Measurements from ENCODE around the gene FOXP3.

- TF ChIP-seq CTCF (IDR thresholded peaks at IDR 0.05; ENCODE audit: low read length) (no peak), EZH2 (optimal IDR thresholded peaks at IDR 0.05; ENCODE audit: low read depth, low read length) (no peak), EZH2phosphoT487 (IDR thresholded peaks at IDR 0.05; ENCODE audit: low read length) (no peak)
Observed at GRCh38 chrX:49278081-49278480, 13.6 kb upstream of the FOXP3 start.

Measured in MM.1S (cell line).